GM19372 (cell line): Measurements from ENCODE around the gene RPS6KA4.

Experiments used
- ATAC-seq: cut with Tn5 transposase; IDR thresholded peaks from one replicate; pipeline ENCODE4 v1.9.1; 2021; ENCODE audit warnings: mild to moderate bottlenecking, low read depth, moderate library complexity; ENCODE audit not compliant: unreplicated experiment

Gene RPS6KA4

DNA sequence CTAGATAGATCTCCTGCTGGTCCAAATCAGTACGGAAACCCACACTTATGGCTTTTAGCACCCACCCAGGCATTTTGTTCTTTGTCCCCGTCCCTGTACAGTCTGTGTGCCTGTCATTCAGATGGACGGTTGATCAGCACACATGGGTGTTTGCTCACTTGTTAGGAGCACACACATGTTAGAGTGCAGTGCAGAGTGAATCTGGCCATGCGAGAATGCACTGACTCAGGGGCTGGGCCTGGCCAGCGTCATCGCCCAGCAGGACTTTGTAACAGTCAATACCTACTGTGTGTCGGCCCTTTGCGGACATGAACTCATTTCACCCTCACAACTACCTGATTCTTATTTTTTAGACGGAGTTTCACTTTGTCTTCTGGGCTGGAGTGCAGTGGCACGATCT is 3.4 kb downstream of the RPS6KA4 start:
- no peak for ATAC-seq

DNA sequence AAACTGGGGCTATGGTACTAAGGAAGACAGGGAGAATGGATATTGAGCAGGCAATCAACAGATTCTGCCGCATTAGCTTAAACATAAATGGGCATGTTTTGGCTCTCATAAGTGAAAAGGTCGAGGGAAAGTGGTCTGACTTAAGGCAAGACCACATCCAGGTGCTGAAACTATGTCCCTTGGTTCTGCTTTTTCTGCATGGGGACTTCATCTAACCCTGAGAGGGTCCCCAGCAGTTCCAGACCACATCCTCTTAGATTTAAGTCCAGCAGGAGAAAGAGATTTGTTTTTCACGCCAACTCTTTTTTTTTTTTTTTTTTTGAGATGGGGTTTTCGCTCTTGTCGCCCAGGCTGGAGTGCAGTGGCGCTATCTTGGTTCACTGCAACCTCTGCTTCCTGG is 5.5 kb downstream of the RPS6KA4 start:
- no peak for ATAC-seq

DNA sequence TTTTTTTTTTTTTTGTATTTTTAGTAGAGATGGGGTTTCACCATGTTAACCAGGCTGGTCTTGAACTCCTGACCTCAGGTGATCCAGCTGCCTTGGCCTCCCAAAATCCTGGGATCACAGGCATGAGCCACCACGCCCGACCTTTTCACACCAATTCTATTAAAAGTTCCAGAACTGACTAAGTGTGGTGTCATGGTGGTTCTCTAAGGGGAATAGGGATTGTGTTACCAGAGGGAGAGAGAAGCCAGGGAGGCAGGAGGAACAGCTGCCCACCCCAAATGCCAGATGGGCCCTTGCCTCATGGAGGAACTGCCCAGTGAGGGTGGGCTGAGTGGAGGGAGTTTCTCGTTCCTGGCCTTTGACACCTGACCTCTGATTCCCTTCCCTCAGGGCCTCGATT is 5.9 kb downstream of the RPS6KA4 start:
- ATAC-seq = no peak

- ATAC-seq = no peak
Measured at GRCh38 chr11:64366751-64367150, 7.8 kb downstream of the RPS6KA4 start.

GRCh38 chr11:64367931-64368672 is 9.1 kb downstream of the RPS6KA4 start:
- ATAC-seq = no peak

DNA sequence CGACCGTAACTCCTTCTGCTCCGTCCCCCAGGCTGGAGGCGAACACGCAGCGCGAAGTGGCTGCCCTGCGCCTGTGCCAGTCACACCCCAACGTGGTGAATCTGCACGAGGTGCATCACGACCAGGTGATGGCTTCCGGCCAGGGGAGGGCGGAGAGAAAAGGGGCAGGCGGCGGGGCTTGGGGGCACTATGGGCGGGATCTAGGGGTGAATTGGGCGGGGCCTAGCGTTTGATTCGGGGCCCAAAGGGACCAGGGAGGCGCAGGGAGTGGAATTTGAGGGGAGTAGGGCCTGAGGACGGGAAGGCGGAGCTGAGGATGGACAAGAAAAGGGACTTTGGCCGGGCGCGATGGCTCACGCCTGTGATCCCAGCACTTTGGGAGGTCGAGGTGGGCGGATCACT is 9.7 kb downstream of the RPS6KA4 start:
- ATAC-seq = no peak

GRCh38 chr11:64369440-64370421 is 10.8 kb downstream of the RPS6KA4 start:
- no peak for ATAC-seq

GRCh38 chr11:64371201-64371600 is 12.2 kb downstream of the RPS6KA4 start:
- no peak for ATAC-seq

DNA sequence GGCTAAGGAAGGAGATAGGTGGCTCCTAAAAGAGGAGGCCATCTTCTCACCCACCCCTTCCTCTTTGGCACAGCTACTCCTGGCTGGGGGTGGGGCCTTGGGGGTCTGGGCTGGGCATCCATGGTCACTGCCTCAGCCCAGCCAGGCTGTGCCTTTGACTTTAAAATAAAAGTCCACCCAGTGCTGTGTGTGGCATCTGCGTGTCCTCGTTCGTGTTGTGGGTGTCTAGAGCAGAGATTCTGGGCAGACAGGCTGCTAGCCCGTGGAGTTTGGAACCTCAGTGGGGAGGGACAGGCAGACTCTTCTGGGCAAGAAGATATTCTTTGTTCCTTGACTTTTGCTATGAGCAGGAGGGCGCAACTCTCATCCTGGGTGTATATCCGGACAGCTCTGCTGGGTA is 13.1 kb downstream of the RPS6KA4 start:
- no peak for ATAC-seq

GRCh38 chr11:64372802-64373597 is 14.0 kb downstream of the RPS6KA4 start:
- ATAC-seq = no peak

GRCh38 chr11:64373598-64373974 is 14.6 kb downstream of the RPS6KA4 start:
- no peak for ATAC-seq

- no peak for ATAC-seq
Measured at GRCh38 chr11:64376071-64376470, 17.1 kb downstream of the RPS6KA4 start.

DNA sequence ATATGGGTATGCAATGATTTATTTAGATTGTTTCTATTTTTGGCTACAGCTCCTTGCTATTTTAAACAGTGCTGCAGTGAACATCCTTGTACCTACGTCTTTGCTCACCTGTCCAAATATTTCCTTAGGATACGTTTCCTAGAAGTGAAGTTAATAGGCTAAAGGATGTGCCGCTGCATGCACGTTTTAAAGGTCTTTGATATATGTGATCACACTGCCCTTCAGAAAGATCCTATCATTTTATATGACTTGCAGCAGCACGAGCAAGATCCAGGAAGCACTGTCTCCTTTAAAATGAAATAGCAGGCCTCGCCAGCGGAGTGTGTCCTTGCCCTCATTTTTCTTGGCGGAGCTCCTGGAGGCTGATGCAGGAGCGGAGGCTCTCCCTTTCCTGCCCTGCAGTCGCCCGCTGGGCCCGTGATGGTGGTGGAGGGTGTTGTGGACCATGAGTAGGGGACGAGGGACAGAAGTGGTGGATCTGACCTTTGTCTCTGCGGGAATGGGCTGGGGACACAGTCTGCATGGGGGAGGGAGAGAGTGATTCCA is 19.4 kb downstream of the RPS6KA4 start:
- no peak for ATAC-seq

- no peak for ATAC-seq
Measured at GRCh38 chr11:64379160-64379559, 20.2 kb downstream of the RPS6KA4 start.

GRCh38 chr11:64379817-64380709 is 21.1 kb downstream of the RPS6KA4 start:
- no peak for ATAC-seq

DNA sequence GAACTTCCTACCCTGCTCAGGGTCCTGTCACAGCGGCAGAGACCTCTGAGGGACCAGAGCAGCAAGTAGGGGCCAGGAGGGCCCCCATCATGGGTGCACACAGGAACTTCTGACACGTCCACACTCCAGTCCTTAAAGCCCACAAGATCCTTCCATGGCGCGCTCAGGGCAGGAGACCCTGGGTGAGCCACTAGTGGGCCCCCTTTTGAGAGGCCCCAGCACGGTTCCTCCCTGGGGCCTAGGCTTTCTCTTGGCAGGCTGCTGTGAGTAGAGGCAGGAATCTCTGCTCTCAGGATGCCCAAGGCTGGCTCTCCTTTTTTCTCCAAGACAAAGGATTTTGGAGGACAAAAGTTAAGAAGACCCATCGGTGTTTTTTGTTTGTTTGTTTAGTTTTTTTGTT is 22.4 kb downstream of the RPS6KA4 start:
- ATAC-seq = no peak

- ATAC-seq = no peak
Measured at GRCh38 chr11:64382047-64382446, 23.1 kb downstream of the RPS6KA4 start.

- ATAC-seq = no peak
Measured at GRCh38 chr11:64382586-64382985, 23.6 kb downstream of the RPS6KA4 start.

DNA sequence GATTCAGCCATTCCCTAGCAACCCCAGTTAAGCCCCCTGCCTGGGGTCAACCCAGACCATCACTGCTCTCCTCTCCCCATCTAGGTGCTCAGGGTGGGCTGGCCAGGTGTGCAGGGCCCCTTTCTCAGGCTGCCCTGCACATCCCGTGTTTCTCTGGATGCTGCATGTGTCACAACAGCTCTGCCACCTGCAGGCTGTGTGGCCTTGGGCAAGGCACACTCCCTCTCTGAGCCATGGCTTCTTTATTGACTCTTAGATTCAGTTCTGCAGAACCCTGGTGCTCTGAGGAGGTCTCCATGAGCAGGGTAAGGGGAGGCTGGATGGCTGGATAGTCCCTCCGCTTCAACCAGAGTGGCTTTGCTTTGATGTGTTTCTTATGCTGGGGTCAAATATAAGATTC is 24.6 kb downstream of the RPS6KA4 start:
- ATAC-seq = no peak
